ENCODE data around the gene LONP2. TPM values are rescaled to one million over a fixed set of nuclear protein-coding genes. Genes with fewer than 3 reads are reported as not detected.

The LONP2 gene
- total and polyA plus RNA-seq, 2 of the 13 experiments (the other 11 are each of a cell fraction or from before 2014, with no cell fraction given) = 39.2 to 63.3 TPM

- TF ChIP-seq MAFG (CRISPR knock-in tag; IDR thresholded peaks at IDR 0.05) (no peak), SP2 (CRISPR knock-in tag; IDR thresholded peaks at IDR 0.05) (no peak; the same call in 1 of the 2 replicates), ZNF44 (CRISPR knock-in tag; IDR thresholded peaks at IDR 0.05) (peak; percentile 66; the same call in 1 of the 2 replicates), ZNF10 (CRISPR knock-in tag; IDR thresholded peaks at IDR 0.05; ENCODE audit: borderline replicate concordance, low read depth) (no peak), ZNF282 (IDR thresholded peaks at IDR 0.05; ENCODE audit: partially characterized antibody) (no peak), ZNF773 (CRISPR knock-in tag; IDR thresholded peaks at IDR 0.05; ENCODE audit: borderline replicate concordance) (no peak), XRCC5 (optimal IDR thresholded peaks at IDR 0.05; ENCODE audit: low read length) (peak; percentile 81), ZMYM3 (CRISPR knock-in tag; IDR thresholded peaks at IDR 0.05) (peak; percentile 44; the same call in 1 of the 2 replicates), NR2F1 (CRISPR knock-in tag; IDR thresholded peaks at IDR 0.05) (peak in 1 of 2 experiments; percentile 19; a peak in 1 of 4 replicates), ONECUT2 (CRISPR knock-in tag; IDR thresholded peaks at IDR 0.05) (no peak), NCOR1 (IDR thresholded peaks at IDR 0.05; ENCODE audit: borderline replicate concordance, low read length) (peak; percentile 50; the same call in 1 of the 2 replicates), ZNF17 (CRISPR knock-in tag; IDR thresholded peaks at IDR 0.05) (no peak), ZNF552 (CRISPR knock-in tag; IDR thresholded peaks at IDR 0.05; ENCODE audit: borderline replicate concordance) (no peak), TSC22D2 (CRISPR knock-in tag; IDR thresholded peaks at IDR 0.05; ENCODE audit: borderline replicate concordance) (no peak), FOXJ3 (CRISPR knock-in tag; IDR thresholded peaks at IDR 0.05; ENCODE audit: borderline replicate concordance) (no peak), YEATS4 (CRISPR knock-in tag; IDR thresholded peaks at IDR 0.05; ENCODE audit: borderline replicate concordance) (peak; percentile 55), CAMTA2 (CRISPR knock-in tag; IDR thresholded peaks at IDR 0.05; ENCODE audit: borderline replicate concordance) (no peak), FOSL2 (CRISPR knock-in tag; IDR thresholded peaks at IDR 0.05) (peak; percentile 57), HNRNPLL (IDR thresholded peaks at IDR 0.05; ENCODE audit: low read depth, low read length, poor library complexity, severe bottlenecking) (peak; percentile 95), KDM4B (CRISPR knock-in tag; IDR thresholded peaks at IDR 0.05) (peak; percentile 95), GTF3A (CRISPR knock-in tag; conservative IDR thresholded peaks at IDR 0.05) (peak; percentile 80; the same call in 1 of the 2 replicates), ZNF713 (CRISPR knock-in tag; IDR thresholded peaks at IDR 0.05) (no peak), ZBTB25 (CRISPR knock-in tag; IDR thresholded peaks at IDR 0.05) (no peak)
- TF ChIP-seq, protein P1, sequence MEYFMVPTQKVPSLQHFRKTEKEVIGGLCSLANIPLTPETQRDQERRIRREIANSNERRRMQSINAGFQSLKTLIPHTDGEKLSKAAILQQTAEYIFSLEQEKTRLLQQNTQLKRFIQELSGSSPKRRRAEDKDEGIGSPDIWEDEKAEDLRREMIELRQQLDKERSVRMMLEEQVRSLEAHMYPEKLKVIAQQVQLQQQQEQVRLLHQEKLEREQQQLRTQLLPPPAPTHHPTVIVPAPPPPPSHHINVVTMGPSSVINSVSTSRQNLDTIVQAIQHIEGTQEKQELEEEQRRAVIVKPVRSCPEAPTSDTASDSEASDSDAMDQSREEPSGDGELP (IDR thresholded peaks at IDR 0.05; ENCODE audit: borderline replicate concordance, low read depth) = no peak; the same call in 1 of the 2 replicates
- TF ChIP-seq, protein P2, sequence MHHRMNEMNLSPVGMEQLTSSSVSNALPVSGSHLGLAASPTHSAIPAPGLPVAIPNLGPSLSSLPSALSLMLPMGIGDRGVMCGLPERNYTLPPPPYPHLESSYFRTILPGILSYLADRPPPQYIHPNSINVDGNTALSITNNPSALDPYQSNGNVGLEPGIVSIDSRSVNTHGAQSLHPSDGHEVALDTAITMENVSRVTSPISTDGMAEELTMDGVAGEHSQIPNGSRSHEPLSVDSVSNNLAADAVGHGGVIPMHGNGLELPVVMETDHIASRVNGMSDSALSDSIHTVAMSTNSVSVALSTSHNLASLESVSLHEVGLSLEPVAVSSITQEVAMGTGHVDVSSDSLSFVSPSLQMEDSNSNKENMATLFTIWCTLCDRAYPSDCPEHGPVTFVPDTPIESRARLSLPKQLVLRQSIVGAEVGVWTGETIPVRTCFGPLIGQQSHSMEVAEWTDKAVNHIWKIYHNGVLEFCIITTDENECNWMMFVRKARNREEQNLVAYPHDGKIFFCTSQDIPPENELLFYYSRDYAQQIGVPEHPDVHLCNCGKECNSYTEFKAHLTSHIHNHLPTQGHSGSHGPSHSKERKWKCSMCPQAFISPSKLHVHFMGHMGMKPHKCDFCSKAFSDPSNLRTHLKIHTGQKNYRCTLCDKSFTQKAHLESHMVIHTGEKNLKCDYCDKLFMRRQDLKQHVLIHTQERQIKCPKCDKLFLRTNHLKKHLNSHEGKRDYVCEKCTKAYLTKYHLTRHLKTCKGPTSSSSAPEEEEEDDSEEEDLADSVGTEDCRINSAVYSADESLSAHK (CRISPR knock-in tag; IDR thresholded peaks at IDR 0.05; ENCODE audit: borderline replicate concordance) = no peak
Measured at GRCh38 chr16:48365601-48366164, 121.6 kb downstream of the LONP2 start (continued).
